Omental fat pad (tissue), 4 donors: Measurements from ENCODE around the gene CLEC1B. TPM values are rescaled to one million over a fixed set of nuclear protein-coding genes. Genes with fewer than 3 reads are reported as not detected.
"Not testable (repeated sequence)": the region's sequence is repeated elsewhere in the genome, so short reads cannot be mapped to it uniquely, and the experiment has no call there.

ENCODE experiments used
- ATAC-seq: fragments of 150-250 bp; one replicate; pipeline ENCODE4 v1.9.1; 2016; ENCODE audit warnings: mild to moderate bottlenecking, moderate library complexity; ENCODE audit not compliant: low FRiP score
- DNase-seq: peaks from one replicate; pipeline ENCODE4 v3.0.0-alpha.2; 2019; ENCODE audit warnings: low spot score
- total RNA-seq, 4 donors: library from RNA; depleted of rRNA; stranded (reverse); fragments of >200 nt; gene quantifications; one replicate each; pipeline ENCODE4 v1.1.0, GENCODE V29; 2016
- TF ChIP-seq, protein P1 (sequence below), 3 donors: fragments of 450-650 bp; IDR thresholded peaks; one replicate each; pipeline ENCODE4 v1.5.1; 2016 to 2017; ENCODE audit warnings: antibody characterized with exemption in 3 of 3, mild to moderate bottlenecking in 3 of 3, moderate library complexity in 2 of 3

Gene CLEC1B
- total RNA-seq, 4 donors from 2014 or later, result not detected

- TF ChIP-seq, protein P1, sequence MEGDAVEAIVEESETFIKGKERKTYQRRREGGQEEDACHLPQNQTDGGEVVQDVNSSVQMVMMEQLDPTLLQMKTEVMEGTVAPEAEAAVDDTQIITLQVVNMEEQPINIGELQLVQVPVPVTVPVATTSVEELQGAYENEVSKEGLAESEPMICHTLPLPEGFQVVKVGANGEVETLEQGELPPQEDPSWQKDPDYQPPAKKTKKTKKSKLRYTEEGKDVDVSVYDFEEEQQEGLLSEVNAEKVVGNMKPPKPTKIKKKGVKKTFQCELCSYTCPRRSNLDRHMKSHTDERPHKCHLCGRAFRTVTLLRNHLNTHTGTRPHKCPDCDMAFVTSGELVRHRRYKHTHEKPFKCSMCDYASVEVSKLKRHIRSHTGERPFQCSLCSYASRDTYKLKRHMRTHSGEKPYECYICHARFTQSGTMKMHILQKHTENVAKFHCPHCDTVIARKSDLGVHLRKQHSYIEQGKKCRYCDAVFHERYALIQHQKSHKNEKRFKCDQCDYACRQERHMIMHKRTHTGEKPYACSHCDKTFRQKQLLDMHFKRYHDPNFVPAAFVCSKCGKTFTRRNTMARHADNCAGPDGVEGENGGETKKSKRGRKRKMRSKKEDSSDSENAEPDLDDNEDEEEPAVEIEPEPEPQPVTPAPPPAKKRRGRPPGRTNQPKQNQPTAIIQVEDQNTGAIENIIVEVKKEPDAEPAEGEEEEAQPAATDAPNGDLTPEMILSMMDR (IDR thresholded peaks at IDR 0.05), result no peak
- DNase-seq (no peak), ATAC-seq (no peak)
Observed at GRCh38 chr12:10027721-10028120, 28.8 kb upstream of the CLEC1B start.

- DNase-seq (no peak), ATAC-seq (no peak)
- TF ChIP-seq, protein P1 (IDR thresholded peaks at IDR 0.05), result no peak
Observed at GRCh38 chr12:10027311-10027710, 28.4 kb upstream of the CLEC1B start.

DNA sequence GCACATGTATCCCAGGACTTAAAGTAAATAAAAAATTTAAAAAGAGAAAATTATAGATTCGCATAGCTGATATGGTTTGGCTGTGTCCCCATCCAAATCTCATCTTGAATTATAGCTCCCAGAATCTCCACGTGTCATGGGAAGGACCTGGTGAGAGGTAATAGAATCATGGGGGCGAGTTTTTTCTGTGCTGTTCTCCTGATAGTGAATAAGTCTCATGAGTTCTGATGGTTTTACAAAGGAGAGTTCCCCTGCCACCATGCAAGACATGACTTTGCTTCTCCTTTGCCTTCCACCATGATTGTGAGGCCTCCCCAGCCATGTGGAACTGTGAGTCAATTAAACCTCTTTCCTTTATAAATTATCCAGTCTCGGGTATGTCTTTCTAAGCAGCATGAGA lies 27.7 kb upstream of the CLEC1B start:
- not testable (repeated sequence) for ATAC-seq, DNase-seq

DNA sequence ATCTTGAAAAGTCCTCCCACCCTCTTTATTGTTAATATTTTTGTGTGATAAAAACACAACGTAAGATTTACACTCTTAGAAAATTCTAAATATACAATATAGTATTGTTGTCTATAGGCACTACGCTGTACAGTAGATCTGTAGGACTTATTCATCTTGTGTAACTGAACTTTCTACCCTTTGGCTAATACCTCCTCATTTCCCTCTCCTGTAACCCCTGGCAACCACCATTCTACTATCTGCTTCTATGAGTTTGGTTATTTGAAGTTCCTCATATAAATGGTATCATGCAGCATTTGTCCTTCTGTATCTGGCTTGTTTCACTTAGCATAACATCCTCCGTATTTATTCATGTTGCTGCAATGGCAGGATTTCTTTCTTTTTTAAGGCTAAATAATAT lies 26.3 kb upstream of the CLEC1B start:
- TF ChIP-seq, protein P1 (IDR thresholded peaks at IDR 0.05), result no peak
- no peak for DNase-seq
- no peak for ATAC-seq

DNA sequence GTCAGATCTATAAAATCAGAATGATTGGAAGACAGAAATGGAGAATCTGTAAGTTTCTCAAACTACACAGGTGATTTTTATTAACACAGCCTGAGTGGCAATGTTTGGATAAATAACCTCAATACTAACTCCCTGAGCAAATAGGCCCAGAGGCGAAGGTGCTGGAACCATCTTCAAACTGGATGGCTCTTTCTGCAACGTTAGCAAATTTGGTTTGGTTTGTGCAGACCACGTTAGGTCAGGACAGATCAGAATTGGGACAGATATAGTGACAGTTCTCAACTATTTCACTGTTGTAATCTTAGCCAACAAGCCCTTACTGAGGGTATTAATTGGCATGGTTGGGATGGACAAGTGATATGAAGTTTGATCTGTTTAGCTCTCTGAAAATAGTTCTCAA lies 22.4 kb upstream of the CLEC1B start:
- ATAC-seq (no peak), DNase-seq (no peak)
- TF ChIP-seq, protein P1 (IDR thresholded peaks at IDR 0.05), result no peak

- ATAC-seq (no peak), DNase-seq (no peak)
- TF ChIP-seq, protein P1 (IDR thresholded peaks at IDR 0.05), result no peak
Observed at GRCh38 chr12:10018386-10018785, 19.5 kb upstream of the CLEC1B start.

GRCh38 chr12:10016881-10017280 lies 18.0 kb upstream of the CLEC1B start:
- TF ChIP-seq, protein P1 (IDR thresholded peaks at IDR 0.05), result no peak
- ATAC-seq (no peak), DNase-seq (no peak)

GRCh38 chr12:10015450-10015849 lies 16.5 kb upstream of the CLEC1B start:
- DNase-seq (no peak), ATAC-seq (no peak)
- TF ChIP-seq, protein P1 (IDR thresholded peaks at IDR 0.05), result no peak
